IMR-90 (cell line): Measurements from ENCODE around the gene KMT5C. TPM values are rescaled to one million over a fixed set of nuclear protein-coding genes. Genes with fewer than 3 reads are reported as not detected.

ENCODE experiments used
- ATAC-seq: fragments of 200-7000 bp; cut with Tn5 transposase; 2 replicates; pipeline ENCODE4 v1.9.1; 2020; ENCODE audit warnings: low read depth, mild to moderate bottlenecking, moderate library complexity
- BruUV-seq: library from RNA; stranded (reverse); fragments of 400-500 nt; replicated peaks from 2 replicates; lab custom pipeline; 2021; lab: Mats Ljungman, UMichigan
- CTCF ChIA-PET: fragments of 300-600 bp; formaldehyde crosslinking; extraction: SDS; loops from one replicate; lab custom pipeline; 2021; ENCODE audit warnings: antibody characterized with exemption; lab: Yijun Ruan, JAX
- POLR2A ChIA-PET: fragments of 300-600 bp; sonication (Branson Sonifier 250); formaldehyde crosslinking; loops from one replicate; lab custom pipeline; 2022; ENCODE audit warnings: antibody characterized with exemption; ENCODE audit not compliant: unreplicated experiment; lab: Charles Lee
- DNase-seq: peaks from one replicate; pipeline ENCODE4 v3.0.0; 2013
- H2AFZ ChIP-seq: replicated peaks from 2 replicates; pipeline ENCODE3; 2013; ENCODE audit warnings: low read length, mild to moderate bottlenecking; ENCODE audit not compliant: poor library complexity
- H2AK5ac ChIP-seq: 2 replicates; pipeline ENCODE4 v1.6.1; 2013; ENCODE audit warnings: low read depth, low read length, inconsistent platforms
- H2AK9ac ChIP-seq: replicated peaks from 2 replicates; pipeline ENCODE3; 2013; ENCODE audit warnings: mild to moderate bottlenecking, low read depth, low read length, moderate library complexity; ENCODE audit not compliant: poor library complexity
- H2BK120ac ChIP-seq: 2 replicates; pipeline ENCODE4 v1.6.1; 2013; ENCODE audit warnings: low read depth, low read length, inconsistent platforms
- H2BK15ac ChIP-seq: 3 replicates; pipeline ENCODE4 v1.6.1; 2013; ENCODE audit warnings: low read depth, low read length, inconsistent platforms
- H2BK20ac ChIP-seq: 2 replicates; pipeline ENCODE4 v1.6.1; 2013; ENCODE audit warnings: low read depth, mild to moderate bottlenecking, inconsistent platforms, low read length, moderate library complexity
- H2BK5ac ChIP-seq: 2 replicates; pipeline ENCODE4 v1.6.1; 2013; ENCODE audit warnings: mild to moderate bottlenecking, low read depth, low read length, inconsistent platforms; ENCODE audit not compliant: poor library complexity, severe bottlenecking
- H3K14ac ChIP-seq: replicated peaks from 2 replicates; pipeline ENCODE4 v1.6.1; 2013; ENCODE audit warnings: low read depth, low read length, inconsistent platforms
- H3K18ac ChIP-seq: 2 replicates; pipeline ENCODE4 v1.6.1; 2013; ENCODE audit warnings: low read depth, low read length, control low read depth
- H3K23ac ChIP-seq: 2 replicates; pipeline ENCODE4 v1.6.1; 2013; ENCODE audit warnings: low read depth, low read length, inconsistent platforms
- H3K27ac ChIP-seq: 2 replicates; pipeline ENCODE4 v1.5.1; 2013; ENCODE audit warnings: mild to moderate bottlenecking, control low read depth, low read length; ENCODE audit not compliant: insufficient read depth
- H3K27me3 ChIP-seq: 2 replicates; pipeline ENCODE4 v1.6.1; 2013; ENCODE audit warnings: low read length; ENCODE audit not compliant: control insufficient read depth, insufficient read depth
- H3K36me3 ChIP-seq: 2 replicates; pipeline ENCODE4 v1.6.1; 2013; ENCODE audit warnings: low read length, mixed read lengths; ENCODE audit not compliant: control insufficient read depth, insufficient read depth
- H3K4ac ChIP-seq: 2 replicates; pipeline ENCODE4 v1.6.1; 2013; ENCODE audit warnings: low read depth, low read length, inconsistent platforms
- H3K4me1 ChIP-seq: 2 replicates; pipeline ENCODE4 v1.6.1; 2013; ENCODE audit warnings: low read length, mixed read lengths; ENCODE audit not compliant: control insufficient read depth, insufficient read depth
- H3K4me2 ChIP-seq: 2 replicates; pipeline ENCODE4 v1.6.1; 2013; ENCODE audit warnings: low read depth, mild to moderate bottlenecking, control low read depth, low read length, moderate library complexity
- H3K4me3 ChIP-seq: 2 replicates; pipeline ENCODE4 v1.5.1; 2013; ENCODE audit warnings: low read depth, mild to moderate bottlenecking, control low read depth, low read length, moderate library complexity; ENCODE audit not compliant: insufficient read depth
- H3K56ac ChIP-seq: 2 replicates; pipeline ENCODE4 v1.6.1; 2013; ENCODE audit warnings: low read length, inconsistent platforms; ENCODE audit not compliant: insufficient read depth; ENCODE audit errors: extremely low read depth
- H3K79me1 ChIP-seq, 2 experiments: 2 replicates each; pipeline ENCODE4 v1.6.1; 2013; ENCODE audit warnings: low read length in 2 of 2, inconsistent platforms in 1 of 2, low read depth in 1 of 2
- H3K9ac ChIP-seq: 2 replicates; pipeline ENCODE4 v1.6.1; 2013; ENCODE audit warnings: low read depth, low read length, control low read depth
- H3K9me1 ChIP-seq: 2 replicates; pipeline ENCODE4 v1.6.1; 2013; ENCODE audit warnings: low read length, inconsistent platforms; ENCODE audit not compliant: insufficient read depth
- H3K9me3 ChIP-seq: 2 replicates; pipeline ENCODE4 v1.6.1; 2013; ENCODE audit warnings: low read length; ENCODE audit not compliant: control insufficient read depth, insufficient read depth
- H4K20me1 ChIP-seq: 2 replicates; pipeline ENCODE4 v1.6.1; 2013; ENCODE audit warnings: low read length, inconsistent platforms; ENCODE audit not compliant: insufficient read depth
- H4K5ac ChIP-seq: 2 replicates; pipeline ENCODE4 v1.6.1; 2013; ENCODE audit warnings: mild to moderate bottlenecking, low read depth, low read length, control low read depth
- H4K8ac ChIP-seq, 2 experiments: 2 replicates each; pipeline ENCODE4 v1.6.1; 2013; ENCODE audit warnings: low read depth in 2 of 2, low read length in 2 of 2, control low read depth in 1 of 2, inconsistent platforms in 1 of 2
- H4K91ac ChIP-seq: 2 replicates; pipeline ENCODE4 v1.6.1; 2013; ENCODE audit warnings: low read depth, low read length, inconsistent platforms; ENCODE audit not compliant: insufficient read depth
- ELK1 ChIP-seq: fragments of 150-350 bp; IDR thresholded peaks from 2 replicates; pipeline ENCODE4 v1.6.1; 2016; ENCODE audit warnings: low read depth, mild to moderate bottlenecking, low read length, moderate library complexity, borderline replicate concordance
- MAZ ChIP-seq: IDR thresholded peaks from 2 replicates; pipeline ENCODE4 v1.6.1; 2012; ENCODE audit warnings: low read depth, mild to moderate bottlenecking, low read length, improper control_type of control experiment, moderate library complexity, borderline replicate concordance
- MXI1 ChIP-seq: IDR thresholded peaks from 2 replicates; pipeline ENCODE4 v1.6.1; 2012; ENCODE audit warnings: low read depth, mild to moderate bottlenecking, low read length, moderate library complexity, borderline replicate concordance
- NFE2L2 ChIP-seq: fragments of 150-350 bp; IDR thresholded peaks from 2 replicates; pipeline ENCODE4 v1.6.1; 2016; ENCODE audit warnings: low read depth, mild to moderate bottlenecking, low read length
- RFX5 ChIP-seq: IDR thresholded peaks from 2 replicates; pipeline ENCODE4 v1.8.0; 2012; ENCODE audit warnings: low read depth, mild to moderate bottlenecking, low read length, moderate library complexity
- SMC3 ChIP-seq: fragments of 150-350 bp; IDR thresholded peaks from 2 replicates; pipeline ENCODE4 v1.6.1; 2016; ENCODE audit warnings: low read depth, mild to moderate bottlenecking, antibody characterized with exemption, low read length, moderate library complexity
- USF2 ChIP-seq: fragments of 150-350 bp; IDR thresholded peaks from 2 replicates; pipeline ENCODE4 v1.6.1; 2017; ENCODE audit warnings: mild to moderate bottlenecking, antibody characterized with exemption, low read length, low read depth
- WGBS, 2 experiments: methylation state at CpG; one replicate each; pipeline versions ENCODE4 v1.1.5 to v1.1.7; 2013; ENCODE audit warnings: missing lambda C conversion rate in 2 of 2; ENCODE audit not compliant: insufficient read length in 1 of 2; ENCODE audit errors: extremely low coverage in 2 of 2; 5-methylcytosine and 5-hydroxymethylcytosine counted together
- dilution Hi-C: fragments of 300-500 bp; cut with HindIII; formaldehyde crosslinking; loops from one replicate; pipeline ENCODE4 v1.14.3; 2018; ENCODE audit warnings: low sequenced_read_pairs; ENCODE audit not compliant: unreplicated experiment
- in situ Hi-C: fragments of 300-500 bp; cut with MboI; formaldehyde crosslinking; loops from 3 replicates; pipeline ENCODE4 v1.14.3; 2019; ENCODE audit warnings: low sequenced_read_pairs, inconsistent platforms, mixed read lengths
- intact Hi-C: fragments of 100-400 bp; cut with micrococcal nuclease; formaldehyde crosslinking; loops from 2 replicates; pipeline ENCODE4 v1.10.0; 2022
- polyA plus RNA-seq, 3 experiments: library from polyadenylated mRNA; depleted of rRNA; stranded (reverse); fragments of >200 nt; gene quantifications; 2 replicates each; pipeline ENCODE4 v1.2.3, GENCODE V29; 2012; ENCODE audit warnings: low replicate concordance in 1 of 3
- total RNA-seq: library from RNA; depleted of rRNA; stranded (reverse); fragments of >200 nt; gene quantifications from 2 replicates; pipeline ENCODE4 v1.2.3, GENCODE V29; 2012

The KMT5C gene
- total and polyA plus RNA-seq, 2 of the 4 experiments (the other 2 are of a cell fraction), result 1.8 to 5.9 TPM

GRCh38 chr19:55387736-55388497, 48.2 kb downstream of the KMT5C start:
- no peak for ATAC-seq
- Histone ChIP-seq H3K56ac (no peak overlapping the region), H2AK9ac (peak overlapping the region; percentile 48), H4K20me1 (peaks cover 70% of the 10 kb centered on the region), H3K27me3 (no peaks in the 10 kb centered on the region), H3K23ac (peak overlapping the region; percentile 72), H2BK15ac (no peak overlapping the region), H3K4me1 (peaks cover 50% of the 10 kb centered on the region), H3K4ac (no peak overlapping the region), H2BK20ac (no peak overlapping the region), H2AK5ac (0 out of 2 replicates have a peak overlapping the region, but pooled peaks have one; percentile 17), H3K36me3 (peaks cover 48% of the 10 kb centered on the region), H2BK120ac (no peak overlapping the region), H3K18ac (no peak overlapping the region), H3K14ac (peak overlapping the region; percentile 73; the same call in 1 of the 2 replicates), H2BK5ac (no peak overlapping the region), H3K9ac (peak overlapping the region; percentile 91), H3K4me3 (peak overlapping the region; percentile 74), H4K8ac (no peak overlapping the region), H3K9me1 (peaks cover 34% of the 10 kb centered on the region), H4K91ac (no peak overlapping the region), H2AFZ (no peak overlapping the region), H3K27ac (peak overlapping the region; percentile 12; the same call in 1 of the 2 replicates), H3K79me1 (peaks cover 30 to 73% of the 10 kb centered on the region in 2 experiments), H4K5ac (no peak overlapping the region), H3K4me2 (peak overlapping the region; percentile 96), H3K9me3 (no peaks in the 10 kb centered on the region)
- ChIA-PET CTCF (no interaction called here), POLR2A (interaction anchor here (0.7 kb wide), 1 partner anchor 19 kb away, joined by 3 read pairs; no protein-coding TSS in a partner anchor)
- 91% methylated on average over 5 of the region's 24 CpGs; no CpG with 5 or more reads in 1 of the 2 experiments for WGBS, 2 experiments
- in situ Hi-C loops (loop anchor here (10.0 kb wide), 1 partner anchor 93 kb away; no protein-coding TSS in a partner anchor), intact Hi-C loops (loop anchor here (5.0 kb wide), 2 partner anchors 86 to 106 kb away; partner anchors contain the start of genes BRSK1 and HSPBP1), dilution Hi-C loops (no loop called here)
- no TSS peak for BruUV-seq
- no peak for DNase-seq
- TF ChIP-seq NFE2L2, result no peak
- TF ChIP-seq USF2, result no peak
- TF ChIP-seq ELK1, result no peak
- no peak for TF ChIP-seq MAZ
- TF ChIP-seq MXI1, result no peak
- TF ChIP-seq SMC3, result no peak
- TF ChIP-seq RFX5, result no peak
